Keratinocyte (primary cell): ENCODE measurements around the gene SAMHD1.

Source experiments
- CTCF ChIP-seq, 3 experiments: IDR thresholded peaks in 1 of 3; conservative IDR thresholded peaks in 1 of 3; optimal IDR thresholded peaks in 1 of 3; 2 replicates in 2 of 3; 3 replicates in 1 of 3; pipeline versions ENCODE3 to v1.5.1; 2011; ENCODE audit warnings: low read length in 3 of 3, mild to moderate bottlenecking in 3 of 3, moderate library complexity in 2 of 3, control low read depth in 1 of 3, inconsistent platforms in 1 of 3; ENCODE audit not compliant: insufficient read depth in 2 of 3; ENCODE audit errors: extremely low read depth in 1 of 3
- EZH2 ChIP-seq: IDR thresholded peaks from one replicate; pipeline ENCODE4 v1.6.1; 2012; ENCODE audit warnings: inconsistent platforms, mild to moderate bottlenecking, low read length, moderate library complexity

GRCh38 chr20:36975099-36975818 lies 23.8 kb upstream of the SAMHD1 start:
- TF ChIP-seq EZH2 (no peak), CTCF (optimal IDR thresholded peaks at IDR 0.05 in 1 of 3, IDR thresholded peaks at IDR 0.05 in 1 of 3, conservative IDR thresholded peaks at IDR 0.05 in 1 of 3; ENCODE audit: extremely low read depth in 1 of 3, insufficient read depth in 2 of 3, low read length in 3 of 3) (no peak)
